OCI-LY3 (cell line): ENCODE measurements around the gene PTCRA.
A peak's percentile ranks its signal among the peaks of the same experiment; 100 is the strongest.
"Not testable (repeated sequence)": the region's sequence is repeated elsewhere in the genome, so short reads cannot be mapped to it uniquely, and the experiment has no call there.

Experiments
- H2AFZ ChIP-seq: fragments of 200-600, 300-600 bp; shearing (Covaris generic); 2 replicates; pipeline ENCODE4 v1.6.0; 2014; ENCODE audit warnings: antibody characterized with exemption, low read depth, low read length
- H3K27ac ChIP-seq: fragments of 200-600, 300-600 bp; sonication (generic); 2 replicates; pipeline ENCODE4 v1.5.1; 2014; ENCODE audit warnings: mild to moderate bottlenecking, low read length, moderate library complexity, mixed read lengths
- H3K27me3 ChIP-seq: fragments of 200-600, 300-600 bp; sonication (generic); 2 replicates; pipeline ENCODE4 v1.6.1; 2014; ENCODE audit warnings: low read depth, low read length, mixed read lengths
- H3K36me3 ChIP-seq: fragments of 200-600, 300-600 bp; sonication (generic); replicated peaks from 2 replicates; pipeline ENCODE3; 2014; ENCODE audit warnings: low read depth, low read length, mixed read lengths
- H3K4me1 ChIP-seq: fragments of 300-600, 200-600 bp; sonication (generic); 2 replicates; pipeline ENCODE4 v1.6.1; 2014; ENCODE audit warnings: low read length, mixed read lengths
- H3K4me2 ChIP-seq: fragments of 200-600, 300-600 bp; sonication (generic); 2 replicates; pipeline ENCODE4 v1.6.1; 2014; ENCODE audit warnings: low read length, mixed read lengths
- H3K4me3 ChIP-seq: fragments of 300-600, 200-600 bp; sonication (generic); 2 replicates; pipeline ENCODE4 v1.5.1; 2014; ENCODE audit warnings: antibody characterized with exemption, mild to moderate bottlenecking, low read length, moderate library complexity
- H3K79me2 ChIP-seq: fragments of 300-600, 200-600 bp; shearing (Covaris generic); 2 replicates; pipeline ENCODE4 v1.6.1; 2014; ENCODE audit warnings: mild to moderate bottlenecking, low read length, mixed read lengths
- H3K9ac ChIP-seq: fragments of 300-600, 200-600 bp; shearing (Covaris generic); 2 replicates; pipeline ENCODE4 v1.6.0; 2014; ENCODE audit warnings: mild to moderate bottlenecking, low read length, moderate library complexity
- H3K9me3 ChIP-seq: fragments of 200-600, 300-600 bp; shearing (Covaris generic); 2 replicates; pipeline ENCODE4 v1.6.1; 2014; ENCODE audit warnings: low read length, mixed read lengths; ENCODE audit not compliant: insufficient read depth
- H4K20me1 ChIP-seq: fragments of 200-600, 300-600 bp; sonication (generic); 2 replicates; pipeline ENCODE4 v1.6.1; 2016; ENCODE audit warnings: low read length, mixed read lengths; ENCODE audit not compliant: insufficient read depth
- CTCF ChIP-seq: fragments of 200-600, 300-600 bp; sonication (generic); IDR thresholded peaks from 2 replicates; pipeline ENCODE4 v1.5.1; 2014; ENCODE audit warnings: antibody characterized with exemption, low read length, low read depth
- EZH2phosphoT487 ChIP-seq: fragments of 200-600 bp; shearing (Covaris generic); IDR thresholded peaks from 2 replicates; pipeline ENCODE4 v1.6.1; 2018; ENCODE audit warnings: antibody characterized with exemption, mixed run types, low read depth

The PTCRA gene

DNA sequence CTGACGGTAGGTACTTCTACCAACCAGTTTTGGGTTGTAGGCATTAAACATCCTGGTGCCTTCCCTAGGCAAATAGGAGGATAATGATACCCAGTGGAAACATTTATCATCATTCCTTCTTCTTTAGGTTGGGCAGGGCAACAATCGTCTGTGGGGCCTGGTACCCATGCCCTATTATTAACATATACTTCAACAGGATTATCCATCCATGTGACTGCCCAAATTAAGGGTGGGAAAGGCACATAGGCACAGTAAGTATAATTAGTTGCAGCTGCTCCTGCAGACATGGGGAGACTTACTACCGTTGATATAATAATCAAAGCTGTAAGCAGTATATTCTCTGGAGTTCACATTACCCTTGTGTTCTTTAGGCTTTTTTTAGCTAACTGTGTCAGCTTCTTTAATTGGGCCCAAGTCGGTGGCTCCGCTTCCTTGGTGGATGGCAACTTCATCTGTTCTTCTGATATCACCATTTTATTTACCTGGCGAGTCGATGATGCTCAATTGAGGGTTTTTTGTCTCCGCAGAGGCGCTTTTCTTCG, 19.6 kb upstream of the PTCRA start:
- no peaks in the 10 kb centered on the region for H4K20me1 ChIP-seq
- no peak for TF ChIP-seq CTCF
- no peak for TF ChIP-seq EZH2phosphoT487
- peaks cover 29% of the 10 kb centered on the region for H3K4me1 ChIP-seq
- no peaks in the 10 kb centered on the region for H3K27me3 ChIP-seq
- no peak overlapping the region for H3K27ac ChIP-seq
- no peaks in the 10 kb centered on the region for H3K36me3 ChIP-seq
- no peaks in the 10 kb centered on the region for H3K79me2 ChIP-seq
- H3K4me2 ChIP-seq, result no peak overlapping the region
- H3K9ac ChIP-seq, result no peak overlapping the region
- no peak overlapping the region for H3K4me3 ChIP-seq
- H3K9me3 ChIP-seq, result no peaks in the 10 kb centered on the region
- H2AFZ ChIP-seq, result no peak overlapping the region

- Histone ChIP-seq H3K9ac (no peak overlapping the region), H3K9me3 (no peaks in the 10 kb centered on the region), H3K79me2 (no peaks in the 10 kb centered on the region), H3K4me2 (peak overlapping the region; percentile 56), H4K20me1 (no peaks in the 10 kb centered on the region), H3K4me3 (0 out of 2 replicates have a peak overlapping the region, but pooled peaks have one; percentile 40), H3K4me1 (peaks cover 24% of the 10 kb centered on the region), H3K27ac (no peak overlapping the region), H2AFZ (0 out of 2 replicates have a peak overlapping the region, but pooled peaks have one; percentile 1), H3K36me3 (no peaks in the 10 kb centered on the region), H3K27me3 (no peaks in the 10 kb centered on the region)
- TF ChIP-seq CTCF (peak; percentile 79), EZH2phosphoT487 (no peak)
These were observed 16.9 kb upstream of the PTCRA start for GRCh38 chr6:42898891-42899361.

GRCh38 chr6:42899871-42900270, 16.0 kb upstream of the PTCRA start:
- H2AFZ ChIP-seq, result no peak overlapping the region
- H3K27ac ChIP-seq, result no peak overlapping the region
- H4K20me1 ChIP-seq, result no peaks in the 10 kb centered on the region
- no peak overlapping the region for H3K4me3 ChIP-seq
- no peaks in the 10 kb centered on the region for H3K36me3 ChIP-seq
- H3K27me3 ChIP-seq, result no peaks in the 10 kb centered on the region
- no peak for TF ChIP-seq EZH2phosphoT487
- no peak for TF ChIP-seq CTCF
- H3K4me1 ChIP-seq, result peaks cover 18% of the 10 kb centered on the region
- no peaks in the 10 kb centered on the region for H3K9me3 ChIP-seq
- H3K79me2 ChIP-seq, result no peaks in the 10 kb centered on the region
- H3K9ac ChIP-seq, result no peak overlapping the region
- no peak overlapping the region for H3K4me2 ChIP-seq

DNA sequence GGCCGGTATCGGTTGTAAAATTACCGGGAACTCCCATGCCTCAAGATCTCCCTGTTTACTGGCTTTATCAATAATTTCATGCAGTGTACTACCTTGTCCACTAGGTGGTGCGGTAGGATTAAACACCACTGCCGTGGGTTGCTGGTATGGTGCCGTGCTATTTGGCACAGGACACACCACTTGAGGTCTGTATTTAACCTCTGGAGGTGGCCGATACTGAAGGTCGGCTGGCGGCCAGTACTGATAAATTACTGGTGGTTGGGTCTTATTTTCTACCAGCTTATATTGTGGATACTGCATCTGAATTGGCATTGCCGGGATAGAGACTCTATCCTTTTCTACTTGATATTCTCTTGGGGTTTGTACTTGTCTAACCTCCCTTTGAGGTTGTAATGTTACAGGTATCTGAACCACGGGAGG, 14.3 kb upstream of the PTCRA start:
- Histone ChIP-seq H3K4me2 (peak overlapping the region; percentile 54), H3K27me3 (no peaks in the 10 kb centered on the region), H4K20me1 (no peaks in the 10 kb centered on the region), H3K4me3 (peak overlapping the region; percentile 51), H2AFZ (peak overlapping the region; percentile 67; the same call in 1 of the 2 replicates), H3K9me3 (no peaks in the 10 kb centered on the region), H3K9ac (peak overlapping the region; percentile 23; the same call in 1 of the 2 replicates), H3K4me1 (peaks cover 18% of the 10 kb centered on the region), H3K27ac (no peak overlapping the region), H3K79me2 (no peaks in the 10 kb centered on the region), H3K36me3 (no peaks in the 10 kb centered on the region)
- TF ChIP-seq EZH2phosphoT487 (no peak), CTCF (peak; percentile 95)

GRCh38 chr6:42902429-42903263, 13.2 kb upstream of the PTCRA start:
- not testable (repeated sequence) for H3K4me2 ChIP-seq, H3K79me2 ChIP-seq, H3K4me3 ChIP-seq, H4K20me1 ChIP-seq, H3K27ac ChIP-seq, H3K9me3 ChIP-seq, H3K9ac ChIP-seq, H3K36me3 ChIP-seq, H3K27me3 ChIP-seq
- H3K4me1 ChIP-seq, result peaks cover 18% of the 10 kb centered on the region
- H2AFZ ChIP-seq, result peak overlapping the region; percentile 35; the same call in 1 of the 2 replicates
